Globus pallidus (tissue), 1 donor: ENCODE measurements around the gene CEP152.
"Not testable (repeated sequence)": the region's sequence is repeated elsewhere in the genome, so short reads cannot be mapped to it uniquely, and the experiment has no call there.

ENCODE experiments used
- DNase-seq: peaks from one replicate; pipeline ENCODE4 v3.0.0-alpha.2; 2015; ENCODE audit warnings: low spot score

Gene CEP152

DNA sequence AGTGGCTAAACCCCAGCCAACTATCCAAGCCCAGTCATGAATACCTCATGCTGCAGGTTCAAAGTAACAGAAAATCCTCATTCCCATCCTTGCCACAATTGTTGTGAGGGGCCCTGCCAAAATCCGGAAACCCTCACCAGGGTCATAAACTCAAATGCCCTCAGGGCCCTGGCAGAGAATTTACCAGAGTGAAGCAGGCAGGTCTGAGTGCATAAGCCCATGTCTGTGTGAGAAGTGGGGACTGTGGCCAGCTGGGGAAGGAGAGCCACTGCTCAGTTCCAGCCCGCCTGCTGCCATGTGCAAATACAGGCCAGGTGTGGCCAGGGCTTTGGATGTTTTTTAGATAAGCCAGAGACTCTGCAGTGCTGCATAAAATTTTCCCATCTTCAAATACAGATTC, 7.0 kb downstream of the CEP152 start:
- no peak for DNase-seq

DNA sequence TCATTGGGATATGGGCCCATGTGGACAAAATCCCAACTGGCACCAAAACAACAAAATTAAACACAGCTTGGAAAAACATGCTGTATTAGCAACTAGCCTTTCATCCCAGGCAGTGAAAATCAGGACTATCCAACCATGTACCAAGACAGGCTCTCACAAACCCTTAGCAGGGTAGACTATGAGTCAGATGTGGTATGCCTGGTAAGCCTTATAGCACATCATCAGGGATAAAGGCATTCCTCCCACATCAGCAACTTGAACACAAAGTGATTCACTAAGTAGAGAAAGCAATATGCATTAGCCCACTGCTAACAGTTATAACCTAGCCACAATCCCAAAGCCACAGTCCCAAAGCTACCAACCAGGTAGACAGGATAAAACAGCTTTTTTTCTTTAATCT, 8.0 kb downstream of the CEP152 start:
- no peak for DNase-seq

DNA sequence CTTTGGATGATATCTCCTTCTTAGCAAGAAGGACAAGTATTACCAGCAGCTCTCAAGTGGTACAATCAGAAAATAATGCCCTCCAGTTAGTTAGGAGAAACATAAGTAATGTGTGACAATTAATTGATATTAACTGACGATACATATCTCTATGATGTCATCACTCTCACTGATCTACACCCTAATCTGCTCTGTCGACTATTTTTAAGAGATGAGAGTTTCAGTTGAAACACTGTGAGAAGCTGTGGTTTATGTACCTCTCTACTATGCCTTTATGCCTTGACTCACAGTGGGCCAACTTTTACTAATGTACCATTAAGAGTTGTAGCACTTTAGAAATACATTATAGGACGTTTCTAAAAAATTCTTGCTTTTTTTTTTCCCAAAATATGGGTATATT, 8.6 kb downstream of the CEP152 start:
- no peak for DNase-seq

DNA sequence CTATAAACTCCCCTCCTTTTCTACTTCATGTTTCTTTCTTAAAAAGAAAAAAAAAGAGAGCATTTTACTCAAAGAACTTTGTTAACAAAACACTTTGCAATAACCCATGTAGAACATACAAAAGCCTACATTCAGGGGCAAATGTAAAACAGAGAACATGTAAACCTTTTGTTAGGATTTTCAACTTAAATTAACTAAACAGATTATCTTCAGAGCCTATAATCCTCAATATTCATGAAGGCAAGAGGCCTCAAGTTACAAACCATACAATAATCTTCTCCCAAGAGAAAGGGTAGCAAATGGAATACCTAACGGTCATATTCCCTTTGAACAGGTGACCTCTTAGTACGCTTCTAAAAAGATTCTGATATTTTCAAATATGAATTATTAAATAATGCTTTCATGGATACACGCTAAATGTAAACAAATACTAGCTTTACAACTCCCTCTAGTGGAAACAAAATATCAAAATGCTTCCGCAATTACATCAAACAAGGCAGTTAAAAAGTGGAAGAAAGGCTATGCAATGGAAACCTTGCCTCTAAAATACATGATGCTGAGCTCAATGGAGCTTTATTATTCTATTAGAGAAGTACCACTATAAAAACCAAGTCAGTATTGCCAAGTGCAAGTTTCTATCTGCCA, 9.9 kb downstream of the CEP152 start:
- DNase-seq = peak; percentile 57

DNA sequence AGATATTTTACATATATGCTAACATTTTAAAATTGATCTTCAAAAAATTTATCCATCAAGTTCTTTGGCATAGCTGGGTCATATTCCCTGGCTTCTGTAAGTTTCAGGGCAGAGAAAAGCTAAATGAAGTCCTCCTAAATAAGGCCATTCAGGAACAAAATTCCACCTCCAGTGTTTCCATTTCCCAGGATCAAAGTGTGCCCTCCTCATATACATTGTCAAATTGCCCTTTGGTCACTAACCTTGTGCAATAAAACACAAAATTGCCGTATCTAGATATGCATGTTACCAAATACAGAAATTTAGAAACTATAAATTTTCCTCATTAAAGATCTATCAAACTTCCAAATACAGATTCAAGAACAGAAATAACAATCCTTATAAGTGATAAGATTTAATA, 10.6 kb downstream of the CEP152 start:
- no peak for DNase-seq

DNA sequence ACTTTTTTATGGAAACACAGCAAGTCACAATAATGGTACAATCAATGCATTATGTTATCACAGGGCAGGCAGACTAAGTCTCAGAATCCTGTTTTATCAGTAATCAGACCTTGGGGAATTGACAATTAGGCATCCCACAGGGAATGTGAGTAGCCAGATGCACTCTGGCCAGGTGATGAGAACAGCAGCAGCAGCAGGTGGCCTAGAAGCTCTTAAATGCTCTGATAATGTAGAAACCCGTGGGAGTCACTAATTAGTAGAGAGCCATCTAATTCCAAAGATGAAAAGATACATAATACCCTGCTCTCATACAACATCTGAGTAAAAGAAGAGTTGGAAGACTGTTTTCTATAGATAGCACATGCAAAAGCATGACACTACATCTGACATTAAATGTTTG, 12.6 kb downstream of the CEP152 start:
- no peak for DNase-seq

DNA sequence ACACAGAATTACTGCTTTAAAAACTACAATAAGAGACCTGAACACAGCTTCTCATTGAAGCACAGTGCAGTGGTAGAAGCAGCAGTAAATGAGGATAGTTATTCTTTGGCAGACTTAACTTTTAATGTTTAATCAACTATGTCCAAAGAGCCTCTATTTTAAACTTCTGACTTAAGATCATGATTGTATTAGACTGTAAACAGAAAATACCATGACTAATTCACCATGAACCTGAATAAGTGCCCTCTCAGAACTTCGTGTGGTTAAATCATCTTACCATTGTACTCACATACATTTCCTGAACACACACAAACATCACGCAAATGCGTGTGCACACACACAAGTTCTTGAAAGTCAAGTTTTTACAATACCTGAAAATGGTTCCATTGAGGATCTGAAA, 13.9 kb downstream of the CEP152 start:
- DNase-seq = no peak

DNA sequence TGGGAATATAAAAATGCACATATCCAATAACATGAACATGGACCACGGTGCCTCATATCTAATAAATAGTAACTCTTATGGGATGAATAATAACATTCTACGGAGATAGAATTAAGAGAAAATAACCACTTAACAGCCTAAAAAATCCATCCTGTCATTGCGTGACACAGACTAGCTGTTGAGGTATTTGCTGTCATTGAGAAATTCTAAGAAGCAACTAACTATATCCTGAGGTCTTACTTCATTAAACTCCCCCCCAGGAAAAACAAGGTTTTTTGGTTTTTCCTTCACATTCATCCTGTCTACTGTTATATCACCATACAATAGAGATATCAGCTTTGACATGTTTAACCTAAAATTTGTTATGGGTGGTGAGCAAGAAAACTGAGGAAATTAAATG, 14.3 kb downstream of the CEP152 start:
- DNase-seq = no peak

DNA sequence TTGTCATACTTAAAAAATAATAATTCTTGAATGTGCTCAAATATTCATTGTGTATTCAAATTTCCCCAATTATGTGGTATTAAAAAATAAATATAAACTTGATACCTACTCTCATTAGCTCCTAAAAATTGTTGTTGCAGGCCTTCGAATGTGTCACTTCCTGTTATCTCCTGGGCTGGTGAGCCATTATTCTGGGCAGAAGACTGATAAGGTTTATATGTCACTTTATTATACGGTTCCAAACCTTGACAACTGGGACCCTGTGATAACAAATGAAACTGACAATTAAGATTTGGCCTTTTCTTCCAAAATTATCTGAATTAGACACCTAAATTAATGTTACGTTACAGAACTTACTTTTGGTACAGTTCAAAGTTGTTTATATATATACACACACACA, 15.0 kb downstream of the CEP152 start:
- no peak for DNase-seq

DNA sequence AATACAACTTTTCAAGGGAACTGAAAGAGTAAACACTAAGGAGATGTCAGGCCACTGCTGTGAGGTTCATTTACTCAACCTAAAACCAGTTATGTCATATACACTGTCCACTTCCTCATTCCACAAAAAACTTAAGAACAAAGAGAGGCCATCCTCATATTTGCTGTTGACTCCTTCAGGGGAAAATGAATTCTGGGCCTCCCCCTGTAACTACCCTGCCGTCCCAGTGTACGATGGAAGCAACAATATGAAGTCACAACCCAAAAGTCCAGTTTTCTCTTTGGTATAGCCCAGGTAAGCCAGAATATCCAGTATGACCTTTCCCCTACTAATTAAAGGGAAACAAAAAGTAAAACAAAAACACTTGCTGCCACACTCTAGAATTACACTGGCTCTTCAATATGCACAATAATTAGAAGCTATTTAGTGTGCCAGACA, 16.2 kb downstream of the CEP152 start:
- no peak for DNase-seq

DNA sequence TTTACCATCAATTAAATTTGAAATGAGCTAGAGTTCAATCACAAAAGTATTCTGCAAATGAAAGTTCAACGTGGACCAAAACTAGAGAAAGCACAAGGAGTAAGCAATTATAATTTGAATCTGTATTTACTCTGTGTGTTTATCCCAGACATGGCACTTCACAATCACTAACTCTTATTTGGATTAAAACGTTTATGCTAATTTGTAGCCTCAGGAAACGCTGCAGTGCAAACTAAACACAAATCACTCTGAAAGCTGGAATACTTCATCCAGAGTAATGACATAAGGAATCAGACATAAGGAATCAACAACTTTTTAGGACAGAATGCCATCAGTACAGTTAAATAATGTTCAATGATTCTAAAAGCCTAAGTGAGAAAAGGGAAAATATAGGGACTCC, 18.5 kb downstream of the CEP152 start:
- no peak for DNase-seq

DNA sequence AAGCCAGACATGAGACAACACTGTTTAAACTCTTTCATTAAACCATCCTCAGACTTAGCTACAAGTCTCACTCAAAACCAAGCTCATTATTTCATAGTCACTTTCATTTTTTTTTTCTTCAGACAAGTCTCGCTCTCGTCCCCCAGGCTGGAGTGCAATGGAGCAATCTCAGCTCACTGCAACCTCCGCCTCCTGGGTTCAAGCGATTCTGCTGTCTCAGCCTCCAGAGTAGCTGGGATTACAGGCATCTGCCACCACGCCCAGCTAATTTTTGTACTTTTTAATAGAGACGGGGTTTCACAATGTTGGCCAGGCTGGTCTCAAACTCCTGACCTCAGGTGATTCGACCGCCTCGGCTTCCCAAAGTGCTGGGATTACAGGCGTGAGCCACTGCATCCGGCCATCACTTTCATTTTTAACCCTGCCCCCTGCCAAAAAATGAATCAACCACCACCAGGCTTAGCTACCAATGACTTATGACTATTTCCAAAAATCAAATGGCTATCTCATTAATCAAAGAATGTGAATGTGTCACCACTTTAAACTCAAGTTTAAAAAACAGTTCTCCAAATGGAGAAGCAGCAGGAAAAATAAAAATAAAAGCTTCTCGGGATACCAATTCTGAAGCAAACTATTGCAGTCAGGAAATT, 20.3 kb downstream of the CEP152 start:
- DNase-seq = not testable (repeated sequence)

DNA sequence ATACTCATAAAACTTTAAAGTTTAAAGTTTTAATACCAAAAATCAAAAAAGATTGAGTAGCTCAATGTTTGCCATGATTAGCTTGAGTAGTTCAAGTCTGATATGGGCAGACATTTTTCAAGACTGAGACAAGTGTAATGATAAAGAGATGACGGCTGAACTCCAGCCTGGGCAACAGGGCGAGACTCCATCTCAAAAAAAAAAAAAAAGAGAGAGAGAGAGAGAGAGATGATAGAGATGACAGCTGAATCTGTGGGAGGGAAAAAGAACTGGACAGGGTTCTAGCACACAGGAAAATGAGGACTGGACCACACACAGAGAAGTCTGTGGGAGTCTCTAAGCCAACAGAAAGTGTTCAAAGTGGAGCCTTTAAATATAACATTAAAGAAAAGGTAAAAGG, 25.2 kb downstream of the CEP152 start:
- no peak for DNase-seq

DNA sequence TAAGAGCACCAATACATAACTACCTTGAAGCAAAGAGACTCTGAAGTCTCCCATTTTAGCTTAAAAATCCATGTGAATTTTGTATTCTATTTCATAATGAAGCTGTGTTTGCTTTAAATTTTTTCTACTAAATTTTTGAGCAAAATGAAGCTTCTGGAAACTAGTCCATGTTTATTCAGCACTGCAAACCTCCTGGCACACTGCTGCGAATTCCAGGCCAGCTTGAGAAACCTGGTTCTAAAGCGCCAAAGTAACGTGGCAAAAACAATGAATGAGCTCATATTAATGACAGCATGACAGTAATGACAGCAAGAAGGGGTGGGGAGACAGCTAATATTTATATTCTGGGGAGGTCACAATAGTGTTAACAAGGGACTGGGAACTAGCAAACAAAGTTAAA, 25.7 kb downstream of the CEP152 start:
- no peak for DNase-seq

DNA sequence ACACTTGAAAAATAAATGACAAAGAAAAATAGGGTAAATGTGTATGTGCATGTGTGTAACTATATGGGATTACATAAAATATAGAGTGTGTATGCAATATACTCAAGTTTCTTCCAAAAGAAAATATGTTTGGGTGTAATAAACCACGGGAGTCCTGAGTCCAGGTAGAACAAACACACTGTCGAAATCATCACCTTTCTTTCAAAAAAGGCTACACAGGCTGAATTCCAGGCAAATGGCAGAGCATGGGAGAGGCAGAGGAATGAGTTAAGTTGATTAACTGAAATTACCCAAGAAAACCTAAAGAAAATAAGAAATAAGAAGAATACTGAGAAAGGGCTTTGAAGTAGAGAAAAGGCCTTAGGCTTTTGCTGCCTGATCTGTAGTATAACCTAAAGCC, 26.1 kb downstream of the CEP152 start:
- DNase-seq = no peak

DNA sequence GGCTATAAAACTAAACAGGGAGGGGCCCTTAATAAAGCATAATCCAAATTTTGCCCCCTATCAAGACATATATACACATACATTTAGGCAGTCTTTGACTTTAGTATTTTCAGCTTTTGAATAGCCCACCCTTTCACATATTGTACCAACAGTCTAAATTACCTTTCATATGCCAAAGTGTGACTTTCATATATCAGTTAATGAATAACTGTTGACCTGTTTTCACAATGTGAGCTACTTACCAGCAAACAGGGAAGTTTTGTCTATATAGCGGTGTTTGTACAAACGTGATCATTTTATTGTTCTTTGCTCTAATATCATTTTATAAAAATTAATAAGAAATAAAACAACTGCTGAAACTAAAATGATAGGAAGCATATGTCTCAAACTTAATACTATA, 28.0 kb downstream of the CEP152 start:
- DNase-seq = no peak

DNA sequence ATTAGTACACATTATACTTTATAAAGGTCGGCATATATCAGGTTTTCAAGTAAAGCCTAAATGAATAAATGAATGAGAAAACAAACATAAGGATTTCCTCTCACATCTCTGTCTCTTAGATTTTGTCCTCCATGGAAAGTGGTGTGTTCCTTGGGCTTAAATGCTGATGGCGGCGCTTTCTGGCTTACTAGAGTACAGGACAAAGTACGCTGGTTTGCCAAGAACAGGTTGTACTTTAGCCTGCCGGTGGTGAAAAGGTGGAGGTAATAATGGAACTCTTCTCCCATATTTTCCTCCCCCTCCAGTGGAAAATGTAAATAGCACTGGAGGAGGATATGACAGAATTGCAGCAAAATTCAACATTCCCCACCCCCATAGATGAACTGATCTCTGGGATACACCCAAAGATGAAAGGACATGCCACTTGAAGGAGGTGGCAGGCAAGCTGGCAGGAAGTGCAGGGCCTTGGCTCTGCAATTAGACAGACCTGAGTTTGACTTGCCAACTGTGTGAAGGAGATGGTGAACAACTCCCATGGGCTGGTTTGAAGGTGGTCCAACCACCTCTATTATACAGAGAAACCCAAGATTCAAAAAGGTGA, 29.3 kb downstream of the CEP152 start:
- DNase-seq = no peak

DNA sequence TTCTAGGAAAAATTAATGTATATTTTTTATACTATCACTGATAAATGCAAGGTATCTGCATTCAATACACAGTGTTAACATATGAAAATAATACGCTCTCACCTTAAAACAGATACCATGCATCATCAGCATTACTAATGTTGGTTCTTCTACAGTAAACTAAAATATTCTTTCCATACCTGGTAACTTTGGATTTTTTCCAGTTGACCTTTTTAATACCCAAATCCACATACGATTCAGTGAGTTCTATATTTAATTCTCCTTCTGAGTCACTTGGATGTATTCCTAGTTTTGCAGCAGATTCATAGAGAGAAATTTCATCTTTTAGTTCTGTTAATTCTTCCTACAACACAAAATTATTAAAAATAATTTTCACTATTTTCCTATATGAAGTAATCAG, 29.9 kb downstream of the CEP152 start:
- DNase-seq = no peak

DNA sequence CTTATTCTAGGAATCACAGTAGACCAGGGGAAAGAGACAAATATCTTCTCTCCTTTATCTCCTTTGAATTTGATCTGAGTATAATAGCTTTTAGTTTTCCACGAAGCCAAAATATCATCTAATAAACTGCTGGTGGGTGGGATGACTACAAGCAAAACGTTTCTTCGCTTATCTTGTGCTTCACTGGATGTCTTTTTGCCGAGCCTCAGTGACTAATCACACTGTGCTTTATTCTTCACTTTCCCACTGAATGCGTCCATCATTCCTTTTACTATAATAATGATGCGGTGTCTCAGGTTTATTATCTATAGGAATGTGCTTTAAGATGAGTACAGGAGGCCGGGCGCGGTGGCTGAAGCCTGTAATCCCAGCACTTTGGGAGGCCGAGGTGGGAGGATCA, 32.5 kb downstream of the CEP152 start:
- no peak for DNase-seq

DNA sequence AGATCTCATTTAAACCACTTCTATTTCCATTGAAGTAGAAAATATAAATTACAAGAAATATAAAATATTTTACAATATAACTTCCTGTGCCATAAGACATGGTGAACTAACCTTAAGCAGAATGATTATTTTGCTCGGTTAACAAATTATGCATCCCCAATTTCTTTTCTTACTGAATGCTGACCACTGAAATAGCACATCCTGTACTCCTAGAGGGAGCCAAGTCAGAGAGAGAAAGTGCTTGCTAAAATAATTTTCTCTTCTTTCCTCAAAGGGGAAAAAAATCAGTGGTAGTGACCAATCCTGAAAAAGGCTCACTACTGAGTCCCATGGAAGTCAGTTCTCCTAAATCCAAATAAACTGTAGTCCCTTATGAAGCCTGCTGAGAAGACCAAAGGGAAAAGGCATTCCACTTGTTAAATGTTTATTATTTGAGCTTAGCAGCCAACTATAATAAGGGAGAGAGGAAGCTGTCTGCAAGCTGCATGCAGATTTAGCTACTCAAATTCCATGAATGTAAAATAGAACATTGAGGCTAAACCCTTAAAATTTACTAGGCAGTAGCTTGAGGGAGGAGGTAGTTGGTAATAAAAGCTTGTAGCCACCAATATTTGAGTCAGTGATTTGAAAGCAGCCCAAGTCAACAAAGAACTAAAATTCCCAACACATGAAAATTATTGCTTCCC, 33.1 kb downstream of the CEP152 start:
- DNase-seq = no peak

DNA sequence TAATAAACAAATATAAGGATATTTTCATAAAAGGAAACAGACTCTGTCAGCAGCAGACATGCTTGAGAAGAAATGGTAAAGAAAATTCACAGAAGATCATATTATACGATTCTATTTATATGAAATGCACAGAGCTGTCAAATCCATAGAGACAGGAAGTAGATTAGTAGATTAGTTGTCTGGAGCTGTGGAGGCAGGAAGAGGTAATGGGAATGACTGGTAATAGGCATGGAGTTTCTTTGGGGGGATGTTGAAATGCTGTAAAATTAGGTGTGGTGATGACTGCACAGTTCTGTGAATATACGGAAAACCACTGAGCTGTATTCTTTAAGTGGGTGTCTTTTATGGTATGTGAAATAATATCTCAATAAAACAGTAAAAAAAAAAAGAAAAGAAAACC, 35.3 kb downstream of the CEP152 start:
- DNase-seq = no peak

DNA sequence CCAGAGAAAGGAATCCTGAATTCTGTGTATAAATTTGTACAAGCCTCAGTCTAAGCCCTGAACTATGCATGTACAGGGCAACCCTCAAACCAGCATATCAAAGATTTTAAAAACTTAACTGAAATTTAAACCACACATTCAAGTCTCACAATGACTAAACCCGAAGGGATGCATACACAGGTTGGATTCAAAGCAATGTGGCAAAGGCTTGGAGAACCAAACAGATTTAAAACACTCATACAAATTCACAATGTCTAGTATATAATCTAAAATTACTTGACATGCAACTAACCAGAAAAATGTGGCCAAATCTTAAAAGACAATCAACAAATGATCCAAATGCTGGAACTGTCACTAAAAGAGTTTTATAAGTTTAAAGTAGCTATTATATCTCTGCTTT, 36.4 kb downstream of the CEP152 start:
- DNase-seq = no peak

DNA sequence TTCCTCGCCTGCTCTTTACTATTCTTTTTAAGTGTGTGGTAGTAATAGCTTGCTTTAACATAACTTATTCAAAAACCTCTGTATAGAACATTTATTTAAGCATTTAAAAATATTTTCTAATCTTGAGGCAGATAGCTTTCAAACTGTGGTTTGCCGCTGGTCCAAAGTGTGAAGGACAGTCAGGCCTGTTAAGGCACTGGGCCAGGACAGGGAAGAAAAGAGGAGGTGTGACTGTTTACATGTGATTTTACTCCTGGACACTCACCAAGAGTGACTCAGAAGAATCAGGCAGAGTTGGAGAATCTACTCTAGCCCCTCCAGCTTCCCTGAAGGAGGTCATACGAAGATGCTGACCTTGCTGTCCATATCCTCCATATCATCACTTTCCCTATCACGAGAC, 44.7 kb downstream of the CEP152 start:
- no peak for DNase-seq
